Activated CD8-positive, alpha-beta memory T cell treated with anti-CD3 and anti-CD28 coated beads for 24 hours (primary cell): ENCODE data around the gene LINC00305.

ENCODE experiments used
- DNase-seq: peaks from one replicate; pipeline ENCODE4 v3.0.0-alpha.2; 2020

LINC00305 gene

GRCh38 chr18:64111950-64112349 is 36.9 kb downstream of the LINC00305 start:
- no peak for DNase-seq

- DNase-seq: no peak
These were observed 38.0 kb downstream of the LINC00305 start for GRCh38 chr18:64110692-64111480.

GRCh38 chr18:64103986-64104385 is 44.9 kb downstream of the LINC00305 start:
- no peak for DNase-seq

GRCh38 chr18:64100116-64100922 is 48.6 kb downstream of the LINC00305 start:
- no peak for DNase-seq

GRCh38 chr18:64099244-64099643 is 49.6 kb downstream of the LINC00305 start:
- no peak for DNase-seq

- no peak for DNase-seq
These were observed 51.4 kb downstream of the LINC00305 start for GRCh38 chr18:64097497-64097896.

GRCh38 chr18:64095056-64095455 is 53.8 kb downstream of the LINC00305 start:
- no peak for DNase-seq

- DNase-seq: no peak
These were observed 54.7 kb downstream of the LINC00305 start for GRCh38 chr18:64094210-64094609.

GRCh38 chr18:64091526-64091925 is 57.4 kb downstream of the LINC00305 start:
- DNase-seq: no peak

GRCh38 chr18:64090876-64091275 is 58.0 kb downstream of the LINC00305 start:
- DNase-seq: no peak

GRCh38 chr18:64083916-64084315 is 65.0 kb downstream of the LINC00305 start:
- no peak for DNase-seq

- no peak for DNase-seq
These were observed 66.4 kb downstream of the LINC00305 start for GRCh38 chr18:64082513-64082912.

GRCh38 chr18:64082054-64082453 is 66.8 kb downstream of the LINC00305 start:
- DNase-seq: no peak

GRCh38 chr18:64073971-64074370 is 74.9 kb downstream of the LINC00305 start:
- DNase-seq: no peak

- DNase-seq: no peak
These were observed 93.9 kb downstream of the LINC00305 start for GRCh38 chr18:64055019-64055418.

- DNase-seq: no peak
These were observed 95.6 kb downstream of the LINC00305 start for GRCh38 chr18:64053246-64053645.

- no peak for DNase-seq
These were observed 96.1 kb downstream of the LINC00305 start for GRCh38 chr18:64052772-64053171.

GRCh38 chr18:64044616-64045015 is 104.3 kb downstream of the LINC00305 start:
- no peak for DNase-seq

GRCh38 chr18:64042728-64043358 is 106.0 kb downstream of the LINC00305 start:
- DNase-seq: no peak

- DNase-seq: no peak
These were observed 111.0 kb downstream of the LINC00305 start for GRCh38 chr18:64037812-64038414.

- no peak for DNase-seq
These were observed 116.6 kb downstream of the LINC00305 start for GRCh38 chr18:64032312-64032711.

GRCh38 chr18:64031411-64031810 is 117.5 kb downstream of the LINC00305 start:
- no peak for DNase-seq
